Measurements from ENCODE around the gene POLR2A. TPM values are rescaled to one million over a fixed set of nuclear protein-coding genes. Genes with fewer than 3 reads are reported as not detected.
A peak's percentile ranks its signal among the peaks of the same experiment; 100 is the strongest.

POLR2A gene
- total RNA-seq, 2 experiments from 2014 or later: 491 to 501 TPM

- intact Hi-C loops (cut with DNase I, micrococcal nuclease): no loop called here
- Mint-ChIP-seq H3K9me3 (no peaks in the 10 kb centered on the region), H3K36me3 (ENCODE audit: low read depth) (peaks cover 46% of the 10 kb centered on the region), H3K4me1 (ENCODE audit: low read depth) (peaks cover 6% of the 10 kb centered on the region), H3K27ac (no peak overlapping the region), H3K27me3 (no peaks in the 10 kb centered on the region), H3K4me3 (no peak overlapping the region)
- Histone ChIP-seq H3K27me3 (ENCODE audit: control insufficient read depth in 1 of 2, insufficient read depth in 2 of 2, low read length in 2 of 2) (no peaks in the 10 kb centered on the region), H3K4me1 (ENCODE audit: insufficient read depth, low read length) (peaks cover 8% of the 10 kb centered on the region), H3K4me3 (ENCODE audit: low read length) (no peak overlapping the region), H3K27ac (ENCODE audit: low read depth in 1 of 2, low read length in 2 of 2) (no peak overlapping the region), H3K9me3 (ENCODE audit: control insufficient read depth in 1 of 2, insufficient read depth in 1 of 2, low read length in 2 of 2) (no peaks in the 10 kb centered on the region), H3K36me3 (ENCODE audit: insufficient read depth, low read length) (peaks cover 39% of the 10 kb centered on the region)
- ChIA-PET CTCF (interaction anchor here (0.9 kb wide), 1 partner anchor 29 kb away, joined by 3 read pairs; no protein-coding TSS in a partner anchor), POLR2A (no interaction called here)
- no peak for ATAC-seq (ENCODE audit: poor library complexity)
- DNase-seq: no peak
- TF ChIP-seq CTCF (IDR thresholded peaks at IDR 0.05): no peak
Observed at GRCh38 chr17:7466318-7466638, 17.9 kb upstream of the POLR2A start.

- H3K27ac ChIP-seq (ENCODE audit: low read depth in 1 of 2, low read length in 2 of 2): no peak overlapping the region
- ATAC-seq (ENCODE audit: poor library complexity): no peak
- DNase-seq: peak in 2 of 14 experiments; percentile 45 to 58
- no peak overlapping the region for H3K4me3 Mint-ChIP-seq
- H3K9me3 Mint-ChIP-seq: no peaks in the 10 kb centered on the region
- H3K27me3 Mint-ChIP-seq: no peaks in the 10 kb centered on the region
- intact Hi-C loops (cut with DNase I, micrococcal nuclease): no loop called here
- H3K9me3 ChIP-seq (ENCODE audit: control insufficient read depth in 1 of 2, insufficient read depth in 1 of 2, low read length in 2 of 2): no peaks in the 10 kb centered on the region
- POLR2A ChIA-PET: no interaction called here
- peaks cover 45% of the 10 kb centered on the region for H3K36me3 Mint-ChIP-seq (ENCODE audit: low read depth)
- no peak for TF ChIP-seq CTCF (IDR thresholded peaks at IDR 0.05)
- H3K36me3 ChIP-seq (ENCODE audit: insufficient read depth, low read length): peaks cover 38% of the 10 kb centered on the region
- peaks cover 13% of the 10 kb centered on the region for H3K4me1 ChIP-seq (ENCODE audit: insufficient read depth, low read length)
- H3K4me1 Mint-ChIP-seq (ENCODE audit: low read depth): peaks cover 11% of the 10 kb centered on the region
- CTCF ChIA-PET: interaction anchor here (0.9 to 1.4 kb wide), 2 partner anchors 30 kb away, joined by 3 to 5 read pairs; no protein-coding TSS in a partner anchor
- no peak overlapping the region for H3K4me3 ChIP-seq (ENCODE audit: low read length)
- H3K27me3 ChIP-seq (ENCODE audit: control insufficient read depth in 1 of 2, insufficient read depth in 2 of 2, low read length in 2 of 2): no peaks in the 10 kb centered on the region
- H3K27ac Mint-ChIP-seq: no peak overlapping the region
Observed at GRCh38 chr17:7466639-7467341, 17.4 kb upstream of the POLR2A start.

GRCh38 chr17:7467498-7467897 is 16.7 kb upstream of the POLR2A start:
- H3K4me3 Mint-ChIP-seq: no peak overlapping the region
- ChIA-PET POLR2A (no interaction called here), CTCF (interaction anchor here (1.4 kb wide), 1 partner anchor 31 kb away, joined by 5 read pairs; no protein-coding TSS in a partner anchor)
- DNase-seq: no peak
- H3K4me1 ChIP-seq (ENCODE audit: insufficient read depth, low read length): peaks cover 20% of the 10 kb centered on the region
- H3K27ac ChIP-seq (ENCODE audit: low read depth in 1 of 2, low read length in 2 of 2): no peak overlapping the region
- no peaks in the 10 kb centered on the region for H3K27me3 ChIP-seq (ENCODE audit: control insufficient read depth in 1 of 2, insufficient read depth in 2 of 2, low read length in 2 of 2)
- H3K4me3 ChIP-seq (ENCODE audit: low read length): no peak overlapping the region
- H3K4me1 Mint-ChIP-seq (ENCODE audit: low read depth): peaks cover 16% of the 10 kb centered on the region
- ATAC-seq (ENCODE audit: poor library complexity): no peak
- H3K27ac Mint-ChIP-seq: no peak overlapping the region
- no peak for TF ChIP-seq CTCF (IDR thresholded peaks at IDR 0.05)
- no peaks in the 10 kb centered on the region for H3K9me3 ChIP-seq (ENCODE audit: control insufficient read depth in 1 of 2, insufficient read depth in 1 of 2, low read length in 2 of 2)
- H3K36me3 ChIP-seq (ENCODE audit: insufficient read depth, low read length): peaks cover 31% of the 10 kb centered on the region
- peaks cover 47% of the 10 kb centered on the region for H3K36me3 Mint-ChIP-seq (ENCODE audit: low read depth)
- H3K27me3 Mint-ChIP-seq: no peaks in the 10 kb centered on the region
- intact Hi-C loops (cut with DNase I, micrococcal nuclease): no loop called here
- H3K9me3 Mint-ChIP-seq: no peaks in the 10 kb centered on the region

Measured in CD4-positive, alpha-beta T cell (primary cell).